Central memory CD4-positive, alpha-beta T cell (primary cell): ENCODE data around the gene AFF3.

ENCODE experiments used
- DNase-seq: peaks from one replicate; pipeline ENCODE4 v3.0.0; 2022

AFF3 gene

DNA sequence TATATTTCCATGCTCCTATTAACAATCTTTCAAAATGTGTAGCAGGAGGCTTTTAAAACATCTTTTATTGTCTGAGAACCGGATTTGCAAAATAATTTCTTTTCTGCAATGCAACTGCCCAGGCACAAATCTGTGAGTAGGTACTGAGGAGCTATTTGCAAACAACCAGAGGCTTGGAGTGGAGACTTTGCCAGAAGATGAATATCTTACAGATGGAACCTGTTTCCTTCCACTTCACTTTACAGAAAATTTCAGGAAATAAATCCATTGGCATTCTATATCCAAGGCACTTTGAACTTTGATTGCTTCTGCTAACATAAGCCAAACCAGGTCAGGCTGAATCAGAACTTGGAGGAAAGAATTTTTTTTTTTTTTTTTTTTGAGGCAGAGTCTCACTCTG, 415.2 kb downstream of the AFF3 start:
- no peak for DNase-seq

DNA sequence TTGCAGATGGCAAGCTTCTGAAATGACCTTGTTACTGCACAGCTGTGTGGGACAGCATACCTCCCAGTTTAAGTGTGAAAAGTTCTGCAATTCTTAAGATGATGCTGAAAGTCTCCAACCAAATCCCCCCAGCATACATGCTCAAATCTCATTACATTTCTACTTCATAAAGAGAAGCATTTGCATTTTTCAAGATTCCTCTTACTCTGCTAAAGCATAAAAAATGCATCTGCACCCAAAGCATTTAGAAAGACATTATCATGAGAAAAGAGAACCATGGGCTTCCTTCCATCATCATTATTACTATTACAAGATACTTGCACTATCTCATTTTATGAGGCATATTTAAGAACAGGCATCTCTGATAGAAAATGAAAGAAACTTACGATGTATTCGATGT, 415.7 kb downstream of the AFF3 start:
- DNase-seq, result no peak

- DNase-seq, result no peak
These were observed 416.6 kb downstream of the AFF3 start for GRCh38 chr2:99725820-99726219.

DNA sequence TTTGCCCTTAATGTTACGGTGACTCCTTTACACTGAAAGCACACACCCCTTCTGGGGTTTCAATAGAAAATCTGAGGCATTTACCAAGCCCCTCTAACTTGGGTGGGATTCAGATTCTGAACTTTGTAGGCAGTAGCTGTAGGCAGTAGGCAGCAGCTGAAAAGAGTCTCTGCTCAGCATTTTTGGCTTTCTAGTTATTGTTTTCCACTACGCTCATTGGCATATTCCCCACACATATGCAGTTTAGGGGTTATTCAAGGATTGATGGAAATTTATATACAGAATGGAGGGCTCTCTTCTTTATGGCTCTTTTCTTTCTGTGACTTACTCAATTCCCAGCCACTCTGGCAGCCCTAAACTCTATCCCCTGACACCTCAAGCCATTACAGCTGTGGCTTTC, 419.9 kb downstream of the AFF3 start:
- DNase-seq, result no peak

DNA sequence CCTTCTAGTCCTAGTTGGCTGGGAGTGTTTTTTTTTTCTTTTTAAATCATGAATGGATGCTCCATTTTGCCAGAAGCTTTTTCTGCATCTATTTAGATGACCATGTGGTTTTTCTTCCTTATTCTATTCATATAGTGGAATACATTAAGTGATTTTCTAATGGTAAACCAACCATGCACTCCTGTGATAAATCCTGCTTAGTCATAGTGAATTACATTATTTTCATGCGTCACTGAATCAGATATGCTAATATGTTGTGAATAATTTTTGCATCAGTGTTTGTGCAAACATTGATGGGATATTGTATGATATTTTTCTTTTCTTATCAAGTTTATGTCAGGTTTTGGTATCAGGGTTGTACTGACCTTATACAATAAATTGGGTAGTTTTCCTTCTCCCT, 423.3 kb downstream of the AFF3 start:
- no peak for DNase-seq

DNA sequence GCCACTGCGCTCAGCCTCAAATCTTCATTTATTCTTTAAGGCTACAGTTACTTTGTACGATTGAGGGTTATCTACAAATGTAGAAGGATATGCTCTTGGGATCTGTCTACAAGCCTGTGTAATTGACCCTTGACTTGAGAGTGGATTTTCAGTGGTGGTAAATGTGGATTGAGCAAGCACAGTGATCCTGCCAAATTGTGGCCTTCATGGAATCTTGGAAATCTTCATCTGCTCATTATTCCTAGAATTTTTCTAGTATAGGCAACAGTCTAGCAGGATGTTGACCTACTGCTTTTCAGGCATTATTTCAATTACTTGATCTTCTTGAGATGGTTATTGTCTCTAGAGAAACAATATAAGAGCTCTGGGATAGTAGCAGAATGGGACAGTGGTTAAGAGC, 426.4 kb downstream of the AFF3 start:
- DNase-seq, result no peak

DNA sequence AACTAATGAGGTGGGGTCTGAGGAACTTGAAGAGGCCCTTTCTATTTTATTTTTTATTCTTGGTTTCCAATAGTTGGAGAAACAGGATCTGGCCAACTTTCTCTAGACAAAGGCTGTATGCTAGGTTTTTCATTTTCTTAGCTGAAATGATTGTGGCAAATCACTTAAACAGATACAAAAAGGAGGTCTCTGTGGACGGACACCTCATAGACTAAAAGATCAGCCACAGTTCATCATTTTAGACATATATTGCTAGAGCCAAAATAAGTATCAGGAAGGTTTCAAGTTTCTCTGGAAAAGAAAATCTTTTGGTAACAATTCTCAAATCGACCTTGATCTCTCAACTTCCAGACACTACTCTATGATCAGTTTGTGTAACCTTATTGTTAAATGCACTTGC, 428.0 kb downstream of the AFF3 start:
- DNase-seq, result no peak

DNA sequence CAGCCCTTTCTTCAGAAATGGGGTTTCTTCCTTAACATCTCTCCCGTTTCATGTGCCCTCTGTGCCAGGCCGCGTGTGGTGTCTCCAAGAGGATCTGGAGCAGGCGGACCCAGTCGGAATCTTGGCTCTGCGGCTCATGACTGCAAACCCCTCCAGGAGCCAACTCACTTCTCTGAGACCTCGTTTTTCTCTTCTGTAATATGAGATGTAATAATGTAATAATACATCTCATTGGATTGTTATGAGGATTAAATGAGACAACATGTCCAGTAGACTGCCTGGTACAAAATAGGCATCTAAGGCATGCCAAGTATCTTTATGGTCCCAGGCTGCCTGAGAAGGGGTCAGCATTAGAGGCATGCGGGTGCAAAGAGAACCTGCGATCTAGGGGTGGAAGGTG, 431.2 kb downstream of the AFF3 start:
- DNase-seq, result no peak

DNA sequence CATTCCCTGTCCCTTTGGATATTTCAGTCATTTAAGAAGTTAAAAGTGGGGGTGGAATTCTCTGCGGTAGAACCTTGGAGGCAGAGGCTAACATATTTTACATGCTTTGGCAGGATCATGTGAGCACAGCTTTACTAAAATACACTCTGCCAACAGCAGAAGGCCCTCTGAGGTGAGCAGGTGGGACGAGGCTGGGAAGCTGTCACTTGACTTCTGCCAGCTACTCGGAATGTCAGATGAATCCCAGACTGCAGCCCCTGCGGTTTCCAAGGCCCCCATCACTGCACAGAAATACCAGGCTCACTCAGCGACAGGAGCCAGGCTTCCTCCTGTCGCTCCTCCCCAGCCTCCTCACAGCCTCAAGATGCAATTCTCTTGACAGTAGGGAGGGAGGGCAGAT, 431.7 kb downstream of the AFF3 start:
- DNase-seq, result no peak

DNA sequence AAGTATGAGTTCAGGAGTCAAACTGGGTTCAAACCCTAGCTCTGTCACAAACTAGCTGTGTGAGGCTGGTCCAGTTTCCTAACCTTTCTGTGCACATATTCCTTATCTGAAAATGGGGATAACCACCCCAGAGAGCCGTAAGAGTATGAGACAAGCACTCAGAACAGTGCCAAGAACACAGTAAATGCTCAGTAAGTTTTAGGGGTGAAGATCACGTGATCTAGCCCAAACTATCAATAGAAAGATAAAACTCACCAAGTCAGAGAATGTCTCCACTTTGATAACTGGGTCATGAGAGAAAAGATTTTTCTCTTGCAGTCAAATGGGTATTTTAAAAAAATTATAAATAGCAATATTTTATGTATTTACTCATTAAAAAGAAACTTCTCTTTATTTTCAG, 433.2 kb downstream of the AFF3 start:
- no peak for DNase-seq

- DNase-seq, result no peak
These were observed 434.2 kb downstream of the AFF3 start for GRCh38 chr2:99708231-99708630.

- DNase-seq, result no peak
These were observed 434.8 kb downstream of the AFF3 start for GRCh38 chr2:99707592-99707991.

GRCh38 chr2:99706735-99707134, 435.7 kb downstream of the AFF3 start:
- no peak for DNase-seq

DNA sequence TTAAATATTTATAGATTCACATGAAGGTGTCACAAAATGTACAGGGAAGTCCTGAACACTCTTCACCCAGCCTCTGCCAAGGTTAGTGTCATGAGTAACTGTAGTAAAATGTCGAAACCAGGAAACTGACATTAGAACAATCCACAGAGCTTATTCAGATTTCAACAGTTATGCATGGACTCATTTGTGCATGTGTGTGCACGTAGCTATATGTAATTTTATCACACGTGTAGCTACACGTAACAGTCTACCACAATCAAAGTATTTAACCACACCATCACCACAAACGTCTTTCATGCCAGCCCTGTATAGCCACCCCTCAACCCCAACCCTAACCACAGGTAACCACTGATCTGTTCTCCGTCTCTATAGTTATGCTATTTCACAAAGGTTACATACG, 440.9 kb downstream of the AFF3 start:
- no peak for DNase-seq

GRCh38 chr2:99700482-99701398, 441.6 kb downstream of the AFF3 start:
- no peak for DNase-seq

GRCh38 chr2:99698896-99699295, 443.5 kb downstream of the AFF3 start:
- DNase-seq, result no peak

GRCh38 chr2:99697811-99698568, 444.4 kb downstream of the AFF3 start:
- no peak for DNase-seq

DNA sequence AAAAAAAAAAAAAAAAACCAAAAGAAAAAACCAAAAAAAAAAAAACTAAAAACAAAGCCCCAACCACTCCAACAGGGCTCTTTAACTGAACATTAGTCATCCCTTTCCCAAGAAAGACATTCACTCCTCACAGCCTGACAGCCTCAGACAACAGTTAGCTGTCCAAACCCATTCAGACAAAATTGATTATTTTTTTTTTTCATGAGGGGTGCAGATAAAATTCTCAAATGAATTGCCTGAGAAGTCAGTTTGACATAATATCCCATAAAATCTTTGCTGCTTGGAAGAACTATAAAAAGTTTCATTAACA, 446.5 kb downstream of the AFF3 start:
- no peak for DNase-seq

DNA sequence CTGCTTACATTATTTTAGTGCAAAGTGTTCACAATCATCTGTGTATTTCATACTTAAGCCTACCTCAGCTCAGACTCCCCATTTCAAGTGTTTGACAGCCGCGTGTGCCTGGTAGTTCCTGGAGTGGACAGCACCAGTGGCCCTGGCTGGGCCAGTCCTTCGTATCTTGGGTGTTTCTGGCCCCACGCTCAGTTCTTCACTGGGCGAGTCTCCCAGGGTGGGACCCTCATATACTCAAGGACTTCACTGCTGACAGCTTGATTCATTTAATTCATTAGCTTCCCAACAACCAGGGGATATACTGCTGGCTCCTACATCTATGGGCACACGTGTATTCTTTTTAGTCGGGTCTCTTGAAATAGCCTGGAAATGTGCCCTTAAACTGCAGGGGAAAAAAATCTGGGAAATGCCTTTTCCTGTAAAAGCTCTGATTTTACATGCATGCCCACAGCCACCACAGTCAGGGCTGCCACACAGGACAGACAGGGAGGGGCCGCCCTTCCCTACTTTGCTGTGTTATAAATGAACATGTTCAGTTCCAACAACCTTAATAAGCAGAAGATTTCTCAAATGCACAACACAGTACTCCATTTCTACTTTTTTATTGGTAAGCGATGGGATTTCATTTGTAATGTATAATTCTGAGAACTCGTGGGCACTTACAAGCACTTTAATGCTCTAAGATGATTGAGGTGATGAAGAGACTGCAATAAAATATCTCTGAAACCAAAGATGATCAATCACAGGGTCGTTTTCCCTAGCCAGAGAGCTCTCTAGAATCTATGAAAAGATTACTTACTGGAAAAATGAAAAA, 447.1 kb downstream of the AFF3 start:
- DNase-seq, result no peak

GRCh38 chr2:99694331-99694730, 448.1 kb downstream of the AFF3 start:
- no peak for DNase-seq

DNA sequence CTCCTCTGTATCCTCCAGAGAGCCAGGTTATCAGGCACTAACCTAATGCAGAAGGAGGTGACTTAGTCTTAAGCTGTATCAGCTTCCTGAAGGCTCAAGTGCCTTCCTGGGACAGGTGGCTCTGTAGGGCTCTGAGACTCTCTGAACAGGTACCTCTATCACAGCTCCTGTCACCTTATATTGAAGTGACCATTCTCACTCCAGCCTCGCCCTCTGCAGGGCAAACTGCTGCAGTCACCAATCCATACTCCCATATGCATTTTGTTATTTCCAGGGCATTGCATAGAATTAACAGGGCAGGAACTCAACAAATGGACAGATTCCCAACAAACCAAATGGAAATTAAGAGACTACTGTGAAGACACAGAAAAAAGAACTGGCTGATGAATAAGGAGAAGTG, 449.6 kb downstream of the AFF3 start:
- no peak for DNase-seq

- DNase-seq, result no peak
These were observed 450.5 kb downstream of the AFF3 start for GRCh38 chr2:99691926-99692325.

DNA sequence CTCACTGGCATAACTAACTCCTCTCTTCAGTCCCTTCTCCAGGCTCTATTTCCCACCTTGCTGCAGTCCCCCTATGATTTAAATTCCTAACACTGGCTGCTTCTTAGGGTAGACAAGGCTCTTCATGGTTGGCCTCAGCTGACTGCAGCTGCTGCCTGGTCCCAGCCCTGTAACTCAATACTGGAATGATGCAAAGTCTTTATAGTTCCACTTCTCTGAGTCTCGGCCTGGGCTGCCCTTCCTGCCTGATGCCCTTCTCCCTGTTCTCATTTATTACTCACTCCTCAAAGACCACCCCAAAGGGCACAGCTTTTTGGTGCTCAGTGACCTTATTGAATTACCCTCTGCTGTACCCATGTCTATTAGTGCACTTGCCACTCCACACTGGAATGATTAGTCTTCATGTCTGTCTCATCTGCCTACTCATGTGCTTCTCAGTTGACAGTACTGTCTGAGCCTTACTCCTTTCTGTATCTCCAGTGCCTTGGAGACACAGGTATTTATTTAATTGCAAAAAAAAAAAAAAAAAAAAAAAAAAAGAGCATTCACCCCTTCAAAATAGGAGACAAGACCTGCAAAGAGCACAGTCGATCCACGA, 453.1 kb downstream of the AFF3 start:
- DNase-seq, result no peak
